Epithelial cell of proximal tubule (primary cell): ENCODE measurements around the gene RGL3. TPM values are rescaled to one million over a fixed set of nuclear protein-coding genes. Genes with fewer than 3 reads are reported as not detected.

ENCODE experiments used
- DNase-seq: peaks from one replicate; pipeline ENCODE4 v3.0.0-alpha.2; 2011; ENCODE audit warnings: low read depth
- H3K4me3 ChIP-seq: 2 replicates; pipeline ENCODE4 v1.5.1; 2011; ENCODE audit warnings: low read depth, mild to moderate bottlenecking, low read length
- total RNA-seq: library from RNA; depleted of rRNA; stranded (reverse); fragments of >200 nt; gene quantifications from 2 replicates; pipeline ENCODE4 v1.2.3, GENCODE V29; 2015
- TF ChIP-seq, protein P1 (sequence below): conservative IDR thresholded peaks from 2 replicates; pipeline ENCODE4 v1.5.1; 2012; ENCODE audit warnings: low read depth, mild to moderate bottlenecking, low read length

RGL3 gene
- total RNA-seq, 1 donor from 2014 or later = 19.0 TPM

DNA sequence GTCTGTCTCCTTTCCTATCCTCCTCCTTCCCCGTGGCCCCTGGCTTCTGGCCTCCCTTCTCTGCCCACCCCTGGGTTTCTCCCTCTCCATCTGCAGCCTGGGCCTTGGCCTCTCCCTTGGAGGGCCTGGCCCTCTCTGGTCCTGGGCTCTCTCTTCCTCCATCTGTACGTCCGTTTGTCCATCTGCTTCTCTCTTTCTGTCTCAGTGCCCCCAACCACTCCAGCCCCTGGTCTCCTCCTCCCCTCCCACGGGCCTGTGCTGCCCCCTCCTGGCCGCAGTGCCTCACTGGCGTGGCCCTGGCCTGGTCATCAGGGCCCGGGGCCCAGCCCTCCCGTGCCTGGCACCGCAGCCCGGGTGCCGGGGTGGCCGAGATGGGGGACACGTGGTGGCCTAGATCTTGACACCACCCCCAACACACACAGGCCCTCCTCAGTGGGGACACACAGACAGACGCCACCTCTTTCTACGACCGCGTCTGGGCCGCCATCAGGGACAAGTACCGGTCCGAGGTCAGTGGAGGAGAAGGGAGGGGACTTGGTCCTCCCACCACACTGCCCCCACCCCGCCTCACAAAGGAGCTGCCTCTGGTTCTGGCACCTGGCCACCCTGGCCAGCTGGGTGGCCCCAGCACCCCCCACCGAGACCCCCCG lies 27.7 kb upstream of the RGL3 start:
- no peak overlapping the region for H3K4me3 ChIP-seq
- DNase-seq = no peak

DNA sequence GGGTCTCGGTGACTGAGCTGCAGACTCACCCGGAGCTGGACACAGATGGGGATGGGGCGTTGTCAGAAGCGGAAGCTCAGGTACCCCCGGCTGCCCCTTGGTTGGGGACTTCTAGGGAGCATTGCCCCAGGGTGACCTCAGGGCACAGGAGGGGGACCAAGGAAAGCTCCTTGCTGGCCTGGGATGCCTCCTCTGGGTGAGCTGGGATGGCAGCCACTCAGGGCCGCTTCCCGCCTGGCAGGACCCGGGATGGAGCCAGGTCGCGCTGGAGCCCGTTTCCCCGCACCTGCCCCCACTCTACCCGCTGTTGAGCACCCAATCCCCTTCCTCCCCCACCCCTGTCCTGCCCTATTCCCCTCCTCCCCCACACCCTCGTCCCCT lies 27.1 kb upstream of the RGL3 start:
- TF ChIP-seq, protein P1, sequence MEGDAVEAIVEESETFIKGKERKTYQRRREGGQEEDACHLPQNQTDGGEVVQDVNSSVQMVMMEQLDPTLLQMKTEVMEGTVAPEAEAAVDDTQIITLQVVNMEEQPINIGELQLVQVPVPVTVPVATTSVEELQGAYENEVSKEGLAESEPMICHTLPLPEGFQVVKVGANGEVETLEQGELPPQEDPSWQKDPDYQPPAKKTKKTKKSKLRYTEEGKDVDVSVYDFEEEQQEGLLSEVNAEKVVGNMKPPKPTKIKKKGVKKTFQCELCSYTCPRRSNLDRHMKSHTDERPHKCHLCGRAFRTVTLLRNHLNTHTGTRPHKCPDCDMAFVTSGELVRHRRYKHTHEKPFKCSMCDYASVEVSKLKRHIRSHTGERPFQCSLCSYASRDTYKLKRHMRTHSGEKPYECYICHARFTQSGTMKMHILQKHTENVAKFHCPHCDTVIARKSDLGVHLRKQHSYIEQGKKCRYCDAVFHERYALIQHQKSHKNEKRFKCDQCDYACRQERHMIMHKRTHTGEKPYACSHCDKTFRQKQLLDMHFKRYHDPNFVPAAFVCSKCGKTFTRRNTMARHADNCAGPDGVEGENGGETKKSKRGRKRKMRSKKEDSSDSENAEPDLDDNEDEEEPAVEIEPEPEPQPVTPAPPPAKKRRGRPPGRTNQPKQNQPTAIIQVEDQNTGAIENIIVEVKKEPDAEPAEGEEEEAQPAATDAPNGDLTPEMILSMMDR = no peak
- DNase-seq = no peak
- no peak overlapping the region for H3K4me3 ChIP-seq

More for the DNA sequence above, 27.7 kb upstream of the RGL3 start:
- TF ChIP-seq, protein P1 = peak; percentile 86

DNA sequence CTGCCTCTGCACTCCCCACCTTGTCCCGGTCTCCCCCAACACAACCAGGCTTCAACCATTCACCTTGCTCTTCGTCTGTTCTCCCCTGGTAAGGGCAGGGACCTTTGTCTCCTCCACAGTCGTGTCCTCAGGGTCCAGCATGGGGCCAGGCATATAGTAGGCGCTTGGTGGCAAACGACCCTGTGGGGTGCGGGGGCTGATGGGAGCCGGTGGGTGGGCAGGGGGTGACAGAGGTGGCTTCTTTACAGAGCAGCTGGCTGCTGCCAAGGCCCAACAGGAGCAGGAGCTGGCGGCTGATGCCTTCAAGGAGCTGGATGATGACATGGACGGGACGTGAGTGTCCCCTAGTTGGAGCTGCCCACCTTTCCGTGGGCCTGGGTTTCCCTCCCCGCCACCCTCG lies 26.0 kb upstream of the RGL3 start:
- no peak overlapping the region for H3K4me3 ChIP-seq
- DNase-seq = no peak
- TF ChIP-seq, protein P1 = no peak

DNA sequence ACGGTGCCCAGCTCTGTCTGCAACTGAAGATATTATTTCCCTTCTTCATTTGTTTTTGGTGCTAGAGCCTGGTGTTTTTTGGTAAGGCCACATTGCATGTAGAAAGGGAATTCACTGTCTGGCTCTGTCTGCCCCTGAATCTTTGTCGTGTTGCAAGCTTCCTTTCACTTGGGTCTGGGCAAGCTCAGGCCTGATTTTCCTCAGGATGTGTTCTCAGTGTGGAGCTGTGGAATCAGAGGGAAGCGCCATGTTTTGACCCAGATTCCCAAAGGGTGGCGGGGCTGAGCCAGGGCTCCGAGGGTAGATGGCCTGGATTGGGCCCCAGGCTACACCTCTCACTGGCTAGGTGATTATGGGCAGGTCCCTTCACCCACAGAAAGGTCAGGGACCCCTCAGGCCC lies 24.9 kb upstream of the RGL3 start:
- no peak for DNase-seq
- H3K4me3 ChIP-seq = no peak overlapping the region

DNA sequence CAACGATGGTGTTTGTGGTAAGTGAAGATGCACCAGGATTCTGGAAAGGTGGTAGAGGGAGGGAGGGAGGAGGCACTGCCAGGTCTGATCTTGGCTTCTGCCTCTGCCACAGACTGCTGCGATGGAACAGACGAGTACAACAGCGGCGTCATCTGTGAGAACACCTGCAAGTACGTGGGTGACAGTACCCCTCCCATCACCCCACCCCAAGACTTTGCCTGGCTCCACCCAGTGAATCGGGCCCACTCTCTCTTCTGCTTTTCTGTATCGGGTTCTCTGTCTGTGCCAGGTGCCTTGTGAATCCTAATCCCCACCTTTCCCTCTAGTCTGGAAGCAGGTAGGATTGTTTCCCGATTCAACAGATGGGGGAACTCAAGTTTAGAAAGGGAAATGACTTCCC lies 18.8 kb upstream of the RGL3 start:
- H3K4me3 ChIP-seq = no peak overlapping the region
- no peak for DNase-seq
- TF ChIP-seq, protein P1 = no peak

More for the DNA sequence above, 24.9 kb upstream of the RGL3 start:
- TF ChIP-seq, protein P1 = no peak

DNA sequence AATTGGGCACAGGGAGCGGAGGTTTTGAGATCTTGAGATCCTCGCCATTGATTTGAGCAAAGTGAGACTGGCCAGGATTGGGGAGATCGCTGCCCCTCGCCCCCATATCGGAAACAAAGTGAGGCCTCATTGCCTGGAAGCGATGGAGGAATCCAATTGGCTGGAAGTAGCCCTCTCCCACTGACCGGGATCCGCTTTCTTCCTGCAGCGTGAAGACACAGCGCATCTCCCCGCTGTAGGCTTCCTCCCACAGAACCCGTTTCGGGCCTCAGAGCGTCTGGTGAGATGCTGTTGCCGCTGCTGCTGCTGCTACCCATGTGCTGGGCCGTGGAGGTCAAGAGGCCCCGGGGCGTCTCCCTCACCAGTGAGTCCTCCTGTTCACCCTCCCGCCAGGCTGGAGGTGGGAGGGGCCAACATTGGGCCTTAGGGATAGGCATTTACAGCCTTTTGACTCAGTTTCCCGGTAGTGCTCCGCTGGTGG lies 16.8 kb upstream of the RGL3 start:
- DNase-seq = no peak
- H3K4me3 ChIP-seq = peak overlapping the region; percentile 64
- TF ChIP-seq, protein P1 = no peak
